ENCODE measurements around the gene PHF2. TPM values are rescaled to one million over a fixed set of nuclear protein-coding genes. Genes with fewer than 3 reads are reported as not detected.

Gene PHF2
- total and polyA plus RNA-seq, 2 donors (not counting 1 experiment from before 2014, with no cell fraction given), result 11.0 to 28.8 TPM

GRCh38 chr9:93677641-93678136 is 101.3 kb downstream of the PHF2 start:
- DNase-seq, result no peak
- Mint-ChIP-seq H3K27ac (no peak overlapping the region), H3K4me1 (no peaks in the 10 kb centered on the region), H3K9me3 (ENCODE audit: insufficient read depth) (no peaks in the 10 kb centered on the region), H3K4me3 (no peak overlapping the region), H3K27me3 (no peaks in the 10 kb centered on the region)
- intact Hi-C loops (cut with micrococcal nuclease), result no loop called here
- H3K4me1 ChIP-seq (ENCODE audit: control insufficient read depth in 2 of 2, insufficient read depth in 2 of 2, low read length in 2 of 2), result no peaks in the 10 kb centered on the region
- no peak overlapping the region for H2AFZ ChIP-seq (ENCODE audit: insufficient read depth, low read depth, low read length, poor library complexity, severe bottlenecking)
- peaks cover 0 to 27% of the 10 kb centered on the region in 2 experiments for H3K36me3 ChIP-seq (replicated peaks in 1 of 2; ENCODE audit: control extremely low read depth in 1 of 2, control insufficient read depth in 1 of 2, extremely low read depth in 1 of 2, insufficient read depth in 2 of 2, low read length in 1 of 2)
- WGBS (ENCODE audit: insufficient coverage), result 97% methylated on average over 16 of the region's 16 CpGs
- no peak for TF ChIP-seq EZH2 (IDR thresholded peaks at IDR 0.05; ENCODE audit: borderline replicate concordance, insufficient read depth, low read depth, low read length, poor library complexity, severe bottlenecking)
- TF ChIP-seq, protein P1, sequence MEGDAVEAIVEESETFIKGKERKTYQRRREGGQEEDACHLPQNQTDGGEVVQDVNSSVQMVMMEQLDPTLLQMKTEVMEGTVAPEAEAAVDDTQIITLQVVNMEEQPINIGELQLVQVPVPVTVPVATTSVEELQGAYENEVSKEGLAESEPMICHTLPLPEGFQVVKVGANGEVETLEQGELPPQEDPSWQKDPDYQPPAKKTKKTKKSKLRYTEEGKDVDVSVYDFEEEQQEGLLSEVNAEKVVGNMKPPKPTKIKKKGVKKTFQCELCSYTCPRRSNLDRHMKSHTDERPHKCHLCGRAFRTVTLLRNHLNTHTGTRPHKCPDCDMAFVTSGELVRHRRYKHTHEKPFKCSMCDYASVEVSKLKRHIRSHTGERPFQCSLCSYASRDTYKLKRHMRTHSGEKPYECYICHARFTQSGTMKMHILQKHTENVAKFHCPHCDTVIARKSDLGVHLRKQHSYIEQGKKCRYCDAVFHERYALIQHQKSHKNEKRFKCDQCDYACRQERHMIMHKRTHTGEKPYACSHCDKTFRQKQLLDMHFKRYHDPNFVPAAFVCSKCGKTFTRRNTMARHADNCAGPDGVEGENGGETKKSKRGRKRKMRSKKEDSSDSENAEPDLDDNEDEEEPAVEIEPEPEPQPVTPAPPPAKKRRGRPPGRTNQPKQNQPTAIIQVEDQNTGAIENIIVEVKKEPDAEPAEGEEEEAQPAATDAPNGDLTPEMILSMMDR (IDR thresholded peaks at IDR 0.05), result no peak
- H3K27ac ChIP-seq (ENCODE audit: low read length in 2 of 2), result no peak overlapping the region
- peaks cover 0 to 13% (median 0%) of the 10 kb centered on the region in 3 donors for H3K9me3 ChIP-seq (ENCODE audit: control extremely low read depth in 1 of 3, control insufficient read depth in 2 of 3, insufficient read depth in 1 of 3, low read length in 2 of 3)
- H3K9ac ChIP-seq (ENCODE audit: low read length), result no peak overlapping the region
- no peaks in the 10 kb centered on the region for H3K79me2 ChIP-seq (ENCODE audit: control insufficient read depth, insufficient read depth, low read length)
- H4K20me1 ChIP-seq (ENCODE audit: control insufficient read depth, insufficient read depth, low read length, poor library complexity, severe bottlenecking), result no peaks in the 10 kb centered on the region
- no peak for ATAC-seq (ENCODE audit: low read depth)
- peaks cover 0 to 5% (median 0%) of the 10 kb centered on the region in 4 experiments for H3K27me3 ChIP-seq (replicated peaks in 1 of 4; ENCODE audit: control extremely low read depth in 1 of 4, control insufficient read depth in 3 of 4, insufficient read depth in 4 of 4, low read length in 3 of 4)
- no peak overlapping the region for H3K4me2 ChIP-seq (replicated peaks; ENCODE audit: low read depth, low read length, poor library complexity, severe bottlenecking)
- ChIA-PET CTCF (interaction anchor here (8.6 kb wide), 1 partner anchor 286 kb away, joined by 60 read pairs; no protein-coding TSS in a partner anchor), POLR2A (no interaction called here)
- H3K4me3 ChIP-seq (ENCODE audit: control extremely low read depth in 1 of 5, extremely low read depth in 1 of 5, insufficient read depth in 1 of 5, low read depth in 2 of 5, low read length in 4 of 5), result no peak overlapping the region

GRCh38 chr9:93678199-93679019 is 102.0 kb downstream of the PHF2 start:
- Histone ChIP-seq H3K36me3 (replicated peaks in 1 of 2; ENCODE audit: control extremely low read depth in 1 of 2, control insufficient read depth in 1 of 2, extremely low read depth in 1 of 2, insufficient read depth in 2 of 2, low read length in 1 of 2) (peaks cover 0 to 27% of the 10 kb centered on the region in 2 experiments), H3K4me2 (replicated peaks; ENCODE audit: low read depth, low read length, poor library complexity, severe bottlenecking) (no peak overlapping the region), H2AFZ (ENCODE audit: insufficient read depth, low read depth, low read length, poor library complexity, severe bottlenecking) (no peak overlapping the region), H3K27ac (ENCODE audit: low read length in 2 of 2) (no peak overlapping the region), H3K4me1 (ENCODE audit: control insufficient read depth in 2 of 2, insufficient read depth in 2 of 2, low read length in 2 of 2) (no peaks in the 10 kb centered on the region), H3K79me2 (ENCODE audit: control insufficient read depth, insufficient read depth, low read length) (no peaks in the 10 kb centered on the region), H4K20me1 (ENCODE audit: control insufficient read depth, insufficient read depth, low read length, poor library complexity, severe bottlenecking) (no peaks in the 10 kb centered on the region), H3K9ac (ENCODE audit: low read length) (no peak overlapping the region), H3K9me3 (ENCODE audit: control extremely low read depth in 1 of 3, control insufficient read depth in 2 of 3, insufficient read depth in 1 of 3, low read length in 2 of 3) (peaks cover 0 to 13% (median 0%) of the 10 kb centered on the region in 3 donors), H3K4me3 (ENCODE audit: control extremely low read depth in 1 of 5, extremely low read depth in 1 of 5, insufficient read depth in 1 of 5, low read depth in 2 of 5, low read length in 4 of 5) (no peak overlapping the region), H3K27me3 (replicated peaks in 1 of 4; ENCODE audit: control extremely low read depth in 1 of 4, control insufficient read depth in 3 of 4, insufficient read depth in 4 of 4, low read length in 3 of 4) (peaks cover 0 to 5% (median 0%) of the 10 kb centered on the region in 4 experiments)
- no peak for TF ChIP-seq EZH2 (IDR thresholded peaks at IDR 0.05; ENCODE audit: borderline replicate concordance, insufficient read depth, low read depth, low read length, poor library complexity, severe bottlenecking)
- TF ChIP-seq, protein P1 (IDR thresholded peaks at IDR 0.05), result no peak
- POLR2A ChIA-PET, result no interaction called here
- H3K4me1 Mint-ChIP-seq, result no peaks in the 10 kb centered on the region
- no peak overlapping the region for H3K27ac Mint-ChIP-seq
- intact Hi-C loops (cut with micrococcal nuclease), result no loop called here
- no peak overlapping the region for H3K4me3 Mint-ChIP-seq
- DNase-seq (no peak), ATAC-seq (ENCODE audit: low read depth) (no peak)
- 98% methylated on average over 13 of the region's 17 CpGs for WGBS (ENCODE audit: insufficient coverage)
- H3K9me3 Mint-ChIP-seq (ENCODE audit: insufficient read depth), result no peaks in the 10 kb centered on the region
- H3K27me3 Mint-ChIP-seq, result peaks cover 3% of the 10 kb centered on the region
- CTCF ChIA-PET, result interaction anchor here (0.6 to 8.6 kb wide), 3 partner anchors 285 to 1290 kb away, joined by 3 to 60 read pairs (median 4); no protein-coding TSS in a partner anchor
